Glutamatergic neuron (in vitro differentiated cells): ENCODE data around the gene MEAK7. TPM values are rescaled to one million over a fixed set of nuclear protein-coding genes. Genes with fewer than 3 reads are reported as not detected.

Source experiments
- DNase-seq: peaks from one replicate; pipeline ENCODE4 v3.0.0; 2022
- H3K27ac Mint-ChIP-seq: one replicate; pipeline ENCODE4 v1.8.0; 2020; ENCODE audit warnings: mild to moderate bottlenecking, mixed read lengths, inconsistent platforms; ENCODE audit not compliant: unreplicated experiment
- H3K27me3 Mint-ChIP-seq: one replicate; pipeline ENCODE4 v1.8.0; 2020; ENCODE audit warnings: mild to moderate bottlenecking, moderate library complexity, mixed read lengths, inconsistent platforms; ENCODE audit not compliant: unreplicated experiment
- H3K36me3 Mint-ChIP-seq: one replicate; pipeline ENCODE4 v1.8.0; 2020; ENCODE audit warnings: mild to moderate bottlenecking, mixed read lengths, inconsistent platforms; ENCODE audit not compliant: unreplicated experiment
- H3K4me1 Mint-ChIP-seq: one replicate; pipeline ENCODE4 v1.8.0; 2020; ENCODE audit warnings: mild to moderate bottlenecking, low read depth, mixed read lengths, inconsistent platforms; ENCODE audit not compliant: unreplicated experiment
- H3K4me3 Mint-ChIP-seq: one replicate; pipeline ENCODE4 v1.8.0; 2020; ENCODE audit warnings: mild to moderate bottlenecking, mixed read lengths, inconsistent platforms; ENCODE audit not compliant: unreplicated experiment
- H3K9me3 Mint-ChIP-seq: one replicate; pipeline ENCODE4 v1.8.0; 2020; ENCODE audit warnings: mild to moderate bottlenecking, moderate library complexity, mixed read lengths, inconsistent platforms; ENCODE audit not compliant: unreplicated experiment
- total RNA-seq: library from RNA; stranded (reverse); fragmentation: NEBNext Ultra II Directional; extraction: Animal tissue kit (Norgen Biotek cat#: 25700); gene quantifications from one replicate; pipeline ENCODE4 v1.2.1, GENCODE V29; 2021; ENCODE audit not compliant: unreplicated experiment
- TF ChIP-seq, protein P1 (sequence below): fragments of 200-600 bp; sonication (generic); IDR thresholded peaks from one replicate; pipeline ENCODE4 v1.5.0; 2021; ENCODE audit not compliant: partially characterized antibody, unreplicated experiment

MEAK7 gene
- total RNA-seq, 1 donor from 2014 or later = 44.8 TPM

DNA sequence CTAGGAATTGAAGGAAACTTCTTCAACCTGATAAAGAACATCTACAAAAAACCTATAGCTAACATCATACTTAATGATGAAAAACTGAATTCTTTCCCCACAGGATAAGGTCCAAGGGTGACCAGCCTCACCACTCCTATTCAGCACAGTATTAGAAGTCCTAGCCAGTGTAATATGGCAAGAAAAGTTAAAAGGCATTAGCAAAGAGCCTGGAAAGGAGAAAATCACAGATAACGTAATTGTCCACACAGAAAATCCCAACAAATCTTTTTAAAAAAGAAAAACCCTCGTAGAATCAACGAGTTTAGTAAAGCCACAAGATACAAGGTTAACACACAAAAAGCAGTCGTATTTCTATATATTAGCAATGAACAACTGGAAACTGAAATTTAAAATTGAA lies 37.8 kb downstream of the MEAK7 start:
- Mint-ChIP-seq H3K4me3 (no peak overlapping the region), H3K27ac (no peak overlapping the region), H3K27me3 (peaks cover 2% of the 10 kb centered on the region), H3K4me1 (peaks cover 5% of the 10 kb centered on the region), H3K36me3 (peaks cover 38% of the 10 kb centered on the region), H3K9me3 (peaks cover 4% of the 10 kb centered on the region)
- TF ChIP-seq, protein P1, sequence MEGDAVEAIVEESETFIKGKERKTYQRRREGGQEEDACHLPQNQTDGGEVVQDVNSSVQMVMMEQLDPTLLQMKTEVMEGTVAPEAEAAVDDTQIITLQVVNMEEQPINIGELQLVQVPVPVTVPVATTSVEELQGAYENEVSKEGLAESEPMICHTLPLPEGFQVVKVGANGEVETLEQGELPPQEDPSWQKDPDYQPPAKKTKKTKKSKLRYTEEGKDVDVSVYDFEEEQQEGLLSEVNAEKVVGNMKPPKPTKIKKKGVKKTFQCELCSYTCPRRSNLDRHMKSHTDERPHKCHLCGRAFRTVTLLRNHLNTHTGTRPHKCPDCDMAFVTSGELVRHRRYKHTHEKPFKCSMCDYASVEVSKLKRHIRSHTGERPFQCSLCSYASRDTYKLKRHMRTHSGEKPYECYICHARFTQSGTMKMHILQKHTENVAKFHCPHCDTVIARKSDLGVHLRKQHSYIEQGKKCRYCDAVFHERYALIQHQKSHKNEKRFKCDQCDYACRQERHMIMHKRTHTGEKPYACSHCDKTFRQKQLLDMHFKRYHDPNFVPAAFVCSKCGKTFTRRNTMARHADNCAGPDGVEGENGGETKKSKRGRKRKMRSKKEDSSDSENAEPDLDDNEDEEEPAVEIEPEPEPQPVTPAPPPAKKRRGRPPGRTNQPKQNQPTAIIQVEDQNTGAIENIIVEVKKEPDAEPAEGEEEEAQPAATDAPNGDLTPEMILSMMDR = no peak
- DNase-seq = no peak

GRCh38 chr16:84465154-84465553 lies 39.3 kb downstream of the MEAK7 start:
- TF ChIP-seq, protein P1 = no peak
- DNase-seq = no peak
- H3K36me3 Mint-ChIP-seq = peaks cover 44% of the 10 kb centered on the region
- peaks cover 5% of the 10 kb centered on the region for H3K27me3 Mint-ChIP-seq
- H3K9me3 Mint-ChIP-seq = peaks cover 9% of the 10 kb centered on the region
- no peak overlapping the region for H3K27ac Mint-ChIP-seq
- H3K4me3 Mint-ChIP-seq = no peak overlapping the region
- peaks cover 12% of the 10 kb centered on the region for H3K4me1 Mint-ChIP-seq

GRCh38 chr16:84464116-84464515 lies 40.3 kb downstream of the MEAK7 start:
- TF ChIP-seq, protein P1 = no peak
- peaks cover 44% of the 10 kb centered on the region for H3K36me3 Mint-ChIP-seq
- peaks cover 5% of the 10 kb centered on the region for H3K27me3 Mint-ChIP-seq
- no peak overlapping the region for H3K4me3 Mint-ChIP-seq
- H3K9me3 Mint-ChIP-seq = peaks cover 13% of the 10 kb centered on the region
- peaks cover 16% of the 10 kb centered on the region for H3K4me1 Mint-ChIP-seq
- no peak for DNase-seq
- H3K27ac Mint-ChIP-seq = no peak overlapping the region

DNA sequence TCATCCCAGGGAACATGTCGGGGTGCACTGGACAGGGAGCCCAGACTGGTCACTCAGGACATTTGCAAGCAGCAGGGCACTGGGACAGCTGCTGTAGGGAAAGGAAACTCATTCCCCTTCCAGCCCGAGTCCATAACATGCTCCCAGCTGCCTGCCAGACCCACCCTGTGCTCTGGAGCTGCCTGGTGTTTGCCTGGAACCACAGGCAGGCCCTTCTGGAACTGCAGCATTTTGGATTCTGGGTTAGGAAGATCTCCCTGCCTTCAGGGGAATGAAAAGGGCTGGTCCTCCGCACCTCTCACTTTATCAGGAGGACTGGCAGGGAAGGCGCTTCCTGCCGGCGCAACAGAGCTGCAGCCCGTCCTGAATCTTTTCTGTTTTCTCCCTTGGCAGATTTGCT lies 41.2 kb downstream of the MEAK7 start:
- no peak overlapping the region for H3K4me3 Mint-ChIP-seq
- H3K9me3 Mint-ChIP-seq = peaks cover 14% of the 10 kb centered on the region
- H3K4me1 Mint-ChIP-seq = peaks cover 16% of the 10 kb centered on the region
- H3K27ac Mint-ChIP-seq = no peak overlapping the region
- no peak for DNase-seq
- H3K27me3 Mint-ChIP-seq = peaks cover 5% of the 10 kb centered on the region
- peaks cover 44% of the 10 kb centered on the region for H3K36me3 Mint-ChIP-seq
- TF ChIP-seq, protein P1 = no peak

GRCh38 chr16:84462296-84463210 lies 41.9 kb downstream of the MEAK7 start:
- no peak for DNase-seq
- H3K27me3 Mint-ChIP-seq = peaks cover 5% of the 10 kb centered on the region
- TF ChIP-seq, protein P1 = no peak
- peaks cover 40% of the 10 kb centered on the region for H3K36me3 Mint-ChIP-seq
- peaks cover 13% of the 10 kb centered on the region for H3K9me3 Mint-ChIP-seq
- no peak overlapping the region for H3K4me3 Mint-ChIP-seq
- H3K27ac Mint-ChIP-seq = no peak overlapping the region
- peaks cover 16% of the 10 kb centered on the region for H3K4me1 Mint-ChIP-seq
